Stimulated activated CD4-positive, alpha-beta T cell treated with anti-CD3 and anti-CD28 coated beads, Interleukin-1b, Interleukin-23, amount 100 ng/mL, for 1 hour (primary cell): ENCODE measurements around the gene DDX24.

Source experiments
- DNase-seq, 2 donors: peaks; one replicate each; pipeline ENCODE4 v3.0.0-alpha.2; 2020; ENCODE audit warnings: low read depth in 2 of 2

The DDX24 gene

GRCh38 chr14:94048691-94049624 is 32.0 kb downstream of the DDX24 start:
- no peak for DNase-seq

- no peak for DNase-seq
Measured at GRCh38 chr14:94047581-94047980, 33.4 kb downstream of the DDX24 start.

- DNase-seq: no peak
Measured at GRCh38 chr14:94046696-94047250, 34.2 kb downstream of the DDX24 start.

DNA sequence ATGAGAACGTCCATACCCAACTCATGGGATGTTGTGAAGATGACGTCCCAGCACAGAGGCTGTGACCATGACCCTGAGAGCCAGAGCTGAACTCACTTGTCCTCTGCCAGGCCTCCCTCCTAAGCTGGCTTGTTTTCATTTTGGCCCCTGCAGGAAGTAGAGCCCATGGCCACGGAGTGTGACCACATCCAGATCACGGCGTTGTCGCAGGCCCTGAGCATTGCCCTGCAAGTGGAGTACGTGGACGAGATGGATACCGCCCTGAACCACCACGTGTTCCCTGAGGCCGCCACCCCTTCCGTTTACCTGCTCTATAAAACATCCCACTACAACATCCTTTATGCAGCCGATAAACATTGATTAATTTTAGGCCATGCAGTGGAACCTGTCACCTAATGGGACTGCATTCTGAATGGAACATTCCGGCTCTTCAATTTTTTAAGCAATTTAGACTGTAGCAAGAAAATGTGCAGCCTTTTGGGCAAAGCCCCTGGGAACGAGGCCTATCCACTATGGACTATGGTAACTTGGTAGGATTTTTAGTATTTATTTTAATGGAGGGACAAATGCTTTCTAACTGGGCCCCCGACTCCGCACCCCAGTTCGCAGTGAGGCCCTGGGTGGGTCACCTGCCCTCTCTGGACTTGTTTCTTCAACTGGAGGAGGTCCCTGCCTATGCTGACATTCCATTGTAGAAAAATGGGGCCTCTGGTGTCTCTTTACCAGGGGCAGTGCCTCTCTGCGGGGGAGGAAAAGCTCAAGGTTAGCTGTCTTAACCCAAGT is 35.2 kb downstream of the DDX24 start:
- no peak for DNase-seq

DNA sequence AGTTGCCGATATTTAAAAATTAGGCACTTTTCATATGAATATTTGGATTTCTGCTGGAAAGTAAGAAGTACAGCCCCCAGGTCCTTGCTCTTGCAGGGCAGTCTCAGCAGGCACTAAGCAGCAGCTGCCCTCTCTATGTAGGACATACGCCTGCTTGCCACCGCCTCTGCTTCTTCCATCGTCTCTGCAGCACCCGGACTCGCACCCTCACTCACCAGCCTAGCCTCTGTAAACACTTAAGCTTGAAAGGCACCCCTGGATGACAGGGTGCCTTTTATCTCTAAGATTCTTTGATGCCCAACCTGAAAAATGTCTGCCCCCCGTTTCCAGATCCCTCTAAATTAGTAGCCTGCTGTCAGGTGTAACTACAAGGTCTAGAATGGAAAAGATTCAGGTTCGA is 35.9 kb downstream of the DDX24 start:
- DNase-seq: no peak

GRCh38 chr14:94044476-94045091 is 36.4 kb downstream of the DDX24 start:
- no peak for DNase-seq

DNA sequence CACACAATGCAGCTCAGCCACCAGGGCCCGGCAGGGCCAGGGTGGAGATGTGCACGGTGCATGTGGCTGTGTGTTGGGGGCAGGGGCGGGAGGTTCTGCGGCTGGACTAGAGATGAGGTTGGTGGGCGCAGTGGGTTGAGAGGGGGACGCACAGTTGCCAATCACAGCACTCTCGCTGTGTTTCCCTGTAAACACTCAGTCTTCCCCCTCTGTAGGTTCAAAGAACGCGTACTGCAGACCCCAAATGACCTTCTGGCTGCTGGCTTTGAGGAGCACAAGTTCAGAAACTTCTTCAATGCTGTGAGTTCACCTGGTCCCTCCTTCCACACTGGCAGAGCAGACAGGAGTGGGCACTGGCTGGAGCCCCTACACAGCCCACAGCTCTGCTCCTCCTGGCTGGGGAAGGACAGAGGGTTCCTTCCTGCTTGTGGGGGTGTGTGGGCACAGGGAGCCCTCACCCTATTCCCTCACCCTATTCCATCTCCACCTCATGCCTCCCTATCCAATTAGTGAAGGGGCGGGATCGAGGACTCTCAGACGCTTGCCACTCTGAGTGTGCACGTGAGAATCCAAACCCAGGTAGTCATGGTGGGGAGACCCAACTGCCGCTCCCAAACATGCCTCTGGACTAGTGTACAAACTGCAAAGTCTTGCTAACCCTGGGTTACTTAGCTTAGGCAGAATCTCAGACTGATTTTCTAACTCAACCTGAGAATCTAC is 37.1 kb downstream of the DDX24 start:
- no peak for DNase-seq

DNA sequence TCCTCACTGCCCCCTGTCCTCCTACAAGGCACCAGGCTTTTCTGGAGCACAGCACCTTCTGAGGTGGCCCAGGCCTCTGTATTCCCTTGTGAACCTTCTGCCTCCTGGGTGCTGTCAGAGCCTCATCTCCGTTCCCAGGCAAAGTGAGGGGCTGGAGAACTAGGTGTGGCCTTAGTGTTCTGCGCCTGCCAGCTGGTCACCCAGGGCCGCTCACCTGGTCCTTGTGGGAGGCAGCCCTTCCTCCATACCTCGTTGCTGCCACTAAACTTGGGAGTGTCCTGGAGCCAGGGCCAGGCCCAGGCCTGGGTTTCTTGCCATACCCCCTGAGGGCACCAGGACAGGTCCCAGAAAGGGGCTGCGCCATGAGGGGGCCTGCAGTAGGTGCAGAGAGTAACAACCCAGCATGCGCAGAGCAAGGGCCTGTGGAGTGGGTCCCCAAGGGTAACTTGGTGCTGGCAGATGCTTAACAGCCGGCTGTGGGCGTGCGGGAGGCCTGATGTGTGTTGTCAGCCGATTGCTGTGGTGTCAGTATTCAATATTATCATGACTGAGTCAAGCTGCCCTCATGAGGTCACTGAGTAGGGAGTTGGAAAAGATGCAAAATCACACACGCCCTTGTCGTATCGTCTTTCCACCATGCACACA is 37.8 kb downstream of the DDX24 start:
- DNase-seq: no peak

DNA sequence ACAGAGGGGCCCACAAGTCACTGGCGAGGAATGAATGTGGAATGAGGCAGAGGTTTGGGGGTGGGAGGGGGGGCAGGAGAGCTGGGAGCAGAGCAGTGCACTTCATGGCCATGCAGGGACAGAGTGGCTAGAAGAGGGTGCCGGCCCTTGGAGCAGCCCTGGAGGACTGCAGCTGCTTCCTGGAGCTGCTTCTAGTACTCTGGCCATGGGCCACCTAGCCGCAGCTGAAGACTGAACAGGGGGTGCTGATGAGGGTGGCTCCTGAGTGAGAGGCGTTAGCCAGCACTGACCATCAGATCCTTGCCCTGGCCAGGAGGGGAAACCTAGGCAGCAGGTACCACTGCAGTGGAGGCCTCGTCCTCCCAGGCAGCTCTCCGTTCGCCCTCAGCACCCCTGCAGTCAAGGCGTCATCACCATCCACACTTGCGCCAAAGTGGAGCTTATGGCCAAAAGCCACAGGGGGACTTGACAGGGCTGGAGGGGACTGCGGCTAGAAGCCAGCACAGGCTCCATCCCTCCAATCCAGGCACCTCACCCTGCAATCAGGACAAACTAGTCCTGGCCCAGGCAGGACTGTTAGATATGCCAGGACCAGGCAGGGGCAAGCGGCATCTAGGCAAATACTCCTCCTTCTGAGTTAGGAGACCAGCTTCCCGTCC is 38.4 kb downstream of the DDX24 start:
- no peak for DNase-seq

- DNase-seq: no peak
Measured at GRCh38 chr14:94041551-94042346, 39.3 kb downstream of the DDX24 start.

DNA sequence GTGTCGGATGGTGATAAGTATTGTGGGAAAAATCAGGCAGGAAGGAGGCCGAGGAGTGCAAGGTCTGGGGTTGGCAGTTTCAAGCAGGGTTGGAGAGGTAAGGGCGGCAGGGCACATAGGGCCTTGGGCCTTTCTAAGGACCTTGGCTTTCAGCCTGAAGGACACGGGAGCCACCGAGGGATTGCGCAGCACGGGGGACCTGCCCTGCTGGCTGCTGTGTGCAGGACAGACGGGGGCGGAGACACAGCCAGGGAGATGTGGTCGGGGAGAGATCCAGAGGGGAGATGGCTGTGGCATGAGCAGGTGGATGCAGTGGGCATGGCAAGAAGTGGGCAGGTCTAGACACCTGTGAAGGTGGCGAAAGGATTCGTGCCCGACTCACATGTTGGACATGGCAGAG is 40.2 kb downstream of the DDX24 start:
- DNase-seq: no peak

DNA sequence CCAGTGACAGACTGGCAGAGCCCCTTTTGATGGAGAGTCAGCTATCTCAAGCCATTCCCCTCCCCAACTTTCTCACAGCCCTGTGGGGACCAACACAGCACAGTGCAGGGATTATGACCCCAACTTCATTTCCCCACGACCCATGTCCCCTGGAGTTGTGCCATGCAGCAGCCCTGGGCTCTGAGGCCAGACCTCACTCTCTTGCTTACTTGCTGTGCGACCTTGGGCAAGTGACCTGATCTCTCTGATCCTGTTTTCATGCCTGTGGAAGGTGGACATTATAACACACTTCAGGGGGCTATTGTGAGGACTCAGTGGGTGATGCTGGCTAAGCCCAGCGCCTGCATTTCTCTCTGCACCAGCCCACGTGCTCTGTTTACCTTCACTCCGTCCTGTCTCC is 40.8 kb downstream of the DDX24 start:
- no peak for DNase-seq

DNA sequence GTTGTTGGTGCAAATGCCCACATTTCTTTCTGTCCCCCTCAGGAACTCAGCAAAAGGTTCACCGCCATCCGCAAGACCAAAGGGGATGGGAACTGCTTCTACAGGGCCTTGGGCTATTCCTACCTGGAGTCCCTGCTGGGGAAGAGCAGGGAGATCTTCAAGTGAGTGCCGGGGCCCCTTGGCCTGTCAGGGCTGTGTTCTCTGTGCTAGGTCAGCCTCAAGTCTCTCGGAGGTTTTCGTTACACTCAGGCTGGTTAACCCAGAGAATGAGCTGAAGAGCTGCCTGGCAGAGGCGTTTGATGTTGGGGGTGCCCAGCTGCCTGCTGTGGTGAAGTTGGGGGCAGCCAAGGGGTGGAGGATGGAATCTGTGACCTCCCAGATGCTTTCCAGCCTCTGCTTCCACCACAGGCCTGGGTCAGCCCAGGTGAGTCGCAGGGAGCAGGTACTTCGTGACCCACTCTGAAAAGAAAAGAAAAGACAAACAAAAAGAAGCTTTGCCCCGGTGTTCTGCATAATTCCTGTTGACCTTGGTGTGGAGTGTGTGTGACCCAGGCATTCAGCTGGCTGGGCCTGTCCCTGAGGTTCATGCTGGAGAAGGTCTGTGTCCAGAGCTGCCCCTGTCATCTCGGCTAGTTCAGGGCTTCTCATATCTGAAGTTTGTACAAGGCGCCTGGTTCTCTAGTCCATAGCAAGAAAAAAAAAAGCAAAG is 41.9 kb downstream of the DDX24 start:
- no peak for DNase-seq

- no peak for DNase-seq
Measured at GRCh38 chr14:94038510-94038909, 42.5 kb downstream of the DDX24 start.

- DNase-seq: no peak
Measured at GRCh38 chr14:94037954-94038353, 43.0 kb downstream of the DDX24 start.

DNA sequence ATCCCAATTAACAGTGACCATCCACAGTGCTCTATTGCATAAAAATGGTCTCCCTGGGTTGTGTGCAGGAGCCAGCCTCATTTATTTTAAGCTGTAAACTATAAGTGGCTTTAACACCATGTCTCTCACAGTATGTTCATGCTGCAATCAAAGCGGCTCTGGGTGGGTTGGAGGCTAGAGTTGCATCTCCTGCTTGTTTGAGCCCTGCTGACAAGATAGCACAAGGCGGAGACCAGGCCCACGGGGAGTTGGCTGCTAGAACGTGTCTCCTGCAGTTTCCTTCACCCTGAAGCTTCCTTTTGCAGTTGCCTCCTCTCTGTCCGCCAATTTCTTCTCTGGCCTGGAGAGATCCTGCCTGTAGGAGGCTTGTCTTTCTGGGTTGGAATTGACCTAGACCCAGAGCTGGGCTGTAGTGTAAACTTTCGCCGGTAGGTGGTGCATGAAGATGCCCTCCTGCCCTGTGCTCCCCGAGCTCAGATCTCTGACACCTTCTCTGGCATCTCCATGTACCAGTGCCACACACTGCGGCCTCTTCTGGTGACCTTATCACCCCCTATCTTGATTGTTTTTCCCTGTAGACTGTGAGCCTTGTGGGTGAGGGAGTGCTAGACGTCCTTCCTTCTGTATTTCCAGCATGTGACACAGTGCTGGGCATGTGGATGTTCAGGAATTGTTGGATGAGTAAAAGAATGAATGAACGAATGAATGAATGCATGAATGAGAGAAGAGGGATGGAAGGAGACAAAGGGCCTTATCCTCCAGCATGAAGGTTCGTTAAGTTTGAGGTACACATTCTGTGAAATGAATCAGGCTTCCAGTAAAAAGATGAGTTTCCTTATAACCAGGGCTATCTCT is 44.5 kb downstream of the DDX24 start:
- peak; percentile 39 to 70 for DNase-seq

DNA sequence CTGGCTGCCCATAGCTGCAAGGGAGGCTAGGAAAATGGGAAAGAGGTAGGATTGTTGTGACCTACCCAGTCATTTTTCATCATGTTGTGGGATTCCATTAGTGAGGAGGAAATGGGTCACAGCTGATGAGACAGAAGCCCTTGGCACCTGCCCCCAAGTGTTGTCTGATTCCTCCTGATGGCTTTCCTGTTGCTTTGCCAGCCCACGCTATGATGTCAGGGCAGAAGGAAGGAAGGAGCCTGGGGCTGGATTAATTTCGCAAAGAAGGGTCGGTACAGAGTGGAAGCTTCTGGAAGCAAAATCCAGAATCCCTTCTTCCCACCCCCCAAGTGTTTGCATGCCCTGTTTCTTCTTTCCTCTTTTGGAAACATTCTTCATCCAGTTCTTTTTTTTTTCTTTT is 46.1 kb downstream of the DDX24 start:
- no peak for DNase-seq

DNA sequence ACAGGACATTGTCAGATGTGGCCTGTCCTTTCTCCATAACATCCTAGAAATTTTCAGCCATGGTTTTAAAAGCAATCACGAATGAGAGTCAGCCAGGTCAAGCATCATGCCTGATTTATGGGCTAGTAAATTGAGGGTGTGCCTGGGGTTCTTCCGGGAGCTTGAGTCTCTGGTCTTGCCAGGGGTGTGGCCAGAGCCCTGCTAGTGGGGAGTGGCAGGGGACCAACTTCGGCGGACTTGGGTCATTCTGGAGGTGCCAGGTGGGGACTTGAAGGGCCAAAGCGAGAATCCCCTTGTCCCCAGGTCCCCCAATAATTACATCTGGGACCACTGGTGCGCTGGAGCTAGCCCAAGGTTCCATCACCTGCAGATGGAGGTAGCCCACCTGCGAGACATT is 49.1 kb downstream of the DDX24 start:
- DNase-seq: no peak
